GM19099 (cell line): ENCODE results near the gene RNF141.

Experiments used
- POLR2A ChIP-seq: IDR thresholded peaks from 3 replicates; pipeline ENCODE4 v1.6.1; 2011; ENCODE audit warnings: low read depth; ENCODE audit not compliant: insufficient read length; ENCODE audit errors: extremely low read depth

Gene RNF141

DNA sequence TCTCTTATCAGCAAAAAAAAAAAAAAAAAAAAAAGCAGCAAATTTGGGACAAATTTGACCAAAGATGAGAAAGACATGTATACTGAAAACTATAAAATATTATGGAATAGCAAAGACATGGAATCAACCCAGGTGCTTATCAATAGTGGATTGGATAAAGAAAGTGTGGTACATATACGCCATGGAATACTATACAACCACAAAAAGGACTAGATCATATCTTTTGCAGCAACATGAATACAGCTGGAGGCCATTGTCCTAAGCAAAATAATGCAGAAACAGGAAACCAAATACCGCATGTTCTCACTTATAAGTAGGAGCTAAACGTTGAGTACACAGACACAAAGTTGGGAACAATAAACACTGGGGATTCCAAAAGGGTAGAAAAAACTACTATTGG lies 1.8 kb upstream of the RNF141 start:
- no peak for TF ChIP-seq POLR2A

DNA sequence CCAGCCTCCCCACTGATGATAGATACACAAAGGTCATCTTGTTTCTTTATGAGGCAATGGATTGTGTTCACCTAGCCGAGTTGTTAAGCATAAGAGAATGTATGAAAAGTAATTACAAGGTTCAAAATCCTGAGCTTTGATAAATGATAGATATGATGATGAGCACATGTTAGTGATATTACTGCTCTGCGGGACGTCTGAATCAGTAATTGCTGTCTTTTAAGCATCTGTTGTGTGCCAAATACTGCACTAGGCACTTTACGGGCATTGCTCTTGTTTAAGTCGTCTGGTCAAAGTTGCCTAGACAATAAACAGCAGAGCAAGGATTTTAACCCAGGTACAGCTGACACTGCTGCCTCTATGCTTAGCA lies 559 bp upstream of the RNF141 start:
- TF ChIP-seq POLR2A: no peak

DNA sequence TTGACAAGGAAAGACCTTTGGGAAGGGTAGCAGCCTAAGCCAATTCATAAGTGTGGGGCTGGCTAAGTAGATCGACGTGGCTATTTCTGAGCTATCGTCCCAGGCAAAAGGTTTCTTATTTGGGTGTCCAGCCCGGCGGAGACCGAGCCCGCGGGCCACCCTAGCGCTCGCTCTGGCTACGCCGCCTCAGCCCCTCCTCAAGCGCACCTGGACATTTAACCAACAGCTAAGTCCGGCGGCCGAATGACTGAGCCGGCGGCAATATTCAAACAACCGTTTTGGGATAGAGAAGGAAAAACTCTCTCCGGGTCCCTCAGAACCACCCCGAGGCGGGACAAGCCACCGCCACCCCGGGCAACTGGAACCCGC lies 457 bp downstream of the RNF141 start:
- TF ChIP-seq POLR2A: no peak

DNA sequence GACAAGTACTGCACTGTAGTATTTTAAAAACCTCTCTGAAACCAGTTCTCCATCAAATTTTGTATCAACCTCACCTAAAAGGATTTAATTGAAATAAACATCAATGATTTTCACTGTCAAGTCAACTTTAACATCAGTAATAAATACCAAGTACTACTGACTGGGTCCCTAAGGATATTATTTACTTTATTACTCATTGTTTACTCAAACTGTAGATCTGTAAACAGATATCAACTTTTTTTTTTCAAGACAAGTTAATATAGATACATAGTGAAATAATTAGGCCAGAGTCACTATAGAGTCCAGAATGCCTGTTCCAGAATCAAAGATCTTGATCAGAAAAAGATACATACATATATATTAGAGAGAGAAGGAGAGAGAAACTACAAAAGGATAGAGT lies 1.6 kb downstream of the RNF141 start:
- no peak for TF ChIP-seq POLR2A

DNA sequence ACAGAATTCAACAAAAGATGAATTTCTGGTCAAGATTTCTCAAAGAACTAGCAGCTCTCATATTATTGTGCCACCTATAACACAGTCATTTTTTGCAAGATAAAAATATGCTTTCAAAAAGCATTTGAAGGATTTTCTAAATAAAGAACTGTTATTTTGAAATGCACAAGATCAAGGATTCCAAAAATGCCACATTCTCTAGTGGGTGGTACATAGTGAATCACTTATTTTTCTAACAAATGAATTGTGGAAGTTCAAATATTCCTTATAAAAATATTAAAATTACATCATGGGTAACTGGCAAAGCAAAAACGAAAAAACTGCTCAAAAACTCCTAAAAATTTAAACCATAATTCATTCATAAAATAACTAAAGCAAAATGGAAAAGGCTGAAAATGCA lies 2.1 kb downstream of the RNF141 start:
- TF ChIP-seq POLR2A: no peak

DNA sequence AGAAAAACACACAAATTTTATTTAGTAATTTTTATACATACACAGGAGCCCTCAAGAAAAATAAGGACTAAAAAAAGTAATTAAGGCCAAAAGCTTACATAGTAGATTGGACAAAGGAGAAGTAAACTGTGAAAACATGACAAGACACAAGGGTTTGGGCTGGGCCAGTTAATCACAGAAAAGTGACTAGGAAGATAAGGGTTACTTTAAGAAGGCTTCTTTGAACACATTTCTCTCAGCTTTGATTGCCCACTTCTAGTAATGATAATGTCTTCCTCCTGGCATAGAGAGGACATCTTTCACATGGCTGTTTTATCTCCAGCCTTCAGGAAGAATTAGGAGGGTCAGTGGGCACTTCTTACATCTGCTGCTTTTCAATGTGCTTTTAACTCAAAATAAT lies 3.4 kb downstream of the RNF141 start:
- no peak for TF ChIP-seq POLR2A

DNA sequence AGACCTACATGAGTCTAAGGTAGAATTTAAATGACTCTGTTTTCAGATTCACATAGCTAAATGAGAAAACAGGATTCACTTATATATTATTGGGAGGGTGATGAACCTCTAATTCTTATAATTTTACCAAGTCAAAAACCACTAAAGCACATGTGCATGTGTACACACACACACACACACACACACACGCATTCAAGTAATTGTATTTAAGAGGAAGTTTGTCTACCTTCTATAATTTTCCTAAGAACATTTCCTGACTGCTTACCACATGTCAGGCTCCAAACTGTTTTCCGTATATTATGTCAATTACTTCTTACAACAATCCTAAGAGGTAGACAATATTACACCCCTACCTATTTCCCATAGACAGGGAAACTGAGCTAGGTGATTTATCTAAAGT lies 6.7 kb downstream of the RNF141 start:
- no peak for TF ChIP-seq POLR2A

DNA sequence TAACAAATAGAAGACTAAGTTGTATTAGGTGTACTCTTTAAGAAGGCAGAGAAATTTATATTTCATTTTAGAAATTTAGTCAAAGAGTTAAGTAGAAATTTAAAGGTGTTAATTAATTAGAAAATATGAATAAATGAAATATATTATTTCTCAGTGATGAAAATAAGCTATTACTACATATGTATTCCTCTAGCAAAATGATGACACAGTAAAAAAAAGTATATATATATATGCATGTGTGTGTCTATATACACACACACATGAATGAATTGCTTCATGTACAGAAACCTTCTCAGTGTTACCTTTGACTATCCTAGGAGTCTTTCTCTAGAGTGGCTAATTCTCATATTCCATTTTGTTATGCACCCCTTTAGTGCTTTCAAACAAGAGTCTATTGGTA lies 7.7 kb downstream of the RNF141 start:
- TF ChIP-seq POLR2A: no peak

DNA sequence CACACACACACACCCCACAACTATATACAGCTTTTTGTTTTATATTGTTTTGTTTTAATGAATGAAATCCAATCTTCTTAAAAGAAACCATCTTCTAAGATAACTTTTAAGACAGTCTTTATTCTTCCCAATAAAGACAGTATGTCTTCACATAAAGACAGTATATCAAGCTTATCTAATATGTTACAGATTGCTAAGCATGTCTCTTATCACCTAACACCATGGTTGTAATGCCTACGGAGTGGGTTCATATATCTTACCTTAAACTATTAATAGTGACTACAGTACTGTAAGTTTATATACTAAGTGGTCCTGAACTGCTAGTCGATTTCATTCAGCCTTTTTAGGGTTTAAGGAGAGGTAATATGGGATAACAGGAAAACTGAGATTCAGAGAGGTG lies 8.5 kb downstream of the RNF141 start:
- TF ChIP-seq POLR2A: no peak

DNA sequence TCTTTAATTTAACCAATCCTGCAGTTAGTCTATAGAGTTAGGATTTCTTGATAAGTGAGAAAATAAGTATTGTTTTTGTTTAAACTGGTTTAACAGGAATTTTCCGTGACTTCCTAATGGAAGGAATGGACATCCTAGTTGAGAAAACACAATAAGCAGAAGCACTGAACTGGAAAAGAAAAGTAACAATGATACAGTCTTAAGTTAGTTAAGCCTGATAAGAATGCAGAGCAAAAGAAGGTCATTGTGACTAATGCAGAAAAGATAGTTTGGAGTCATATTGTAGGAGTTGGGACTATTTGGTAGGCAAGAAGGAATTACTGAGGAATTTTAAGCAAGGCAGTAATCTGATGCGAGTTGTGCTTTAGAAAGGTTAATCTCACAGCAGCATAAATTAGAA lies 11.7 kb downstream of the RNF141 start:
- no peak for TF ChIP-seq POLR2A

DNA sequence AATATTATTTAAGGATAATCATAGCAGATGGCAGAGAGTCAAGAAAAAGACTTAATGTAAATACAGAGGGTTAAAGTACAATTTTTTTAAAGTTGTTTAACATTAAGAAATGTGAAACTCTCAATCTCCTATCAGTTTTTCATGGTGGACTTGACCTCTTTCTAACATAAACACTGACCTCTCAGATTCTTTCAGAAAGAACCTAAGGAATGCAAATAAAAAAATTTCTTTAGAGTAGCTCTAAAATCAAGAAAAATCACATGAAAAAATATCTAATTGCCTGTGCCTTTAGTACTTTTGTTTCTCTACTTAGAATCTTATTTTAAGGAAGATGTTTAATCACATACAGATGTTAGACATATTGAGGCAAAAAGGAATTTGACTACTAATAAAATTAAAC lies 12.9 kb downstream of the RNF141 start:
- no peak for TF ChIP-seq POLR2A

DNA sequence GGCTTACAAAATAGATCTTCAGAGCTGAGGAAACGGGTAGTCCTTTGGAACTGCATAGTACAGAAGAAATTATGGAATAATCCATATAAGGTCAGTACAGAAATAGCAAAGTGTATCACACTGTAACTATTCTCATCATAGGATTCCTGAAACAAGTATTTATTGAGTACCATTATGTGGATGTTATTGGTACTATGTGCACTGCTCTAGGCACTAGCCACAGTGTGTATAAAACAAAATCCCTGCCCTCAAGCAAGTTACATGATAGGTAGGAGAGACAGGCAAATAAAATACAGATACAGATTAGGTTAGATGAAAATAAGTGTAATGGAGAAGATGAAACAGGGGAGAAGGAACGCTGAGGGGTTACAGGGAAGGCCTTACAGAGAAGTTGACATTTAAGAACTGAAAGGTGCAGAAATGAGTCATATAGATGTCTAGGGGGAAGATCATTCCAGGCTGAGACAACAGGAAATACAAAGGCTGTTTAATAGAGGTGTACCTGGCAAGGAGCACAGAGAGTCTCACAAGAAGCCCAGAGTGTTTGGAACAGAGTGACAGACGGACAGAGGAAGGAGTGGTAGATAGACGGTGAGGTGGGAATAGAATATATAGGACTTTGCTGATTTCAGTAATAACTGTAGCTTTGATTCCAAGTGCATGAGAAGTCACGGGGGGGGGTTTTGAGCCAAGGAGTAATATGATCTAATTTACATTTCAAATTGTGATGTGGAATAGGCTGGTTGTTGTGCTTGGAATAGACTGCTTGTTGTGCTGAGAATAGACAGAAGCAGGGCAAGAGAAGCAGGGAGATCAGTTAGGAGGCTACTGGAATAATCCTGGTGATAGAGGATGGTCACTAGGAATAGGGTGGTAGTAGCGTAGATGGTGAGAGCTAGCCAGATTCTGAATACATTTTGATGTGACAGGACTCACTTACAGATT lies 13.7 kb downstream of the RNF141 start:
- no peak for TF ChIP-seq POLR2A

DNA sequence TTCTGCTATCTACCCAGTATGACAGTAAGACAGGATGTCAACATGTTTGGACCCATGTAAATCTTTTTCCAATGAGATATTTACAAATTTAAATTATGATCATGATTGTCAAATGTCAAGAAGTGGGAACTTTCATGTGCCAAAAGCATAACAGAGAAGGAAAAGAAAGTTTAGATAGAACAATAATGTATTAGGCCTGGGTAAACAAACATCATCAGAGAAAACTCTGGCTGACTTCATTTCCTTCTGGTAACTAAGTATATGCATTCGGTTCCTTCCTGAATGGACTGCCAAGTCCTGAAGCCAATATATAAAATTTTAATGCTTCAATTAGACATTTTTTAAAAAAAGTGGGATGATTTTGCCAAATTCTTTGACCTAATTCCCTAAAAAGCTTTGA lies 16.5 kb downstream of the RNF141 start:
- no peak for TF ChIP-seq POLR2A

DNA sequence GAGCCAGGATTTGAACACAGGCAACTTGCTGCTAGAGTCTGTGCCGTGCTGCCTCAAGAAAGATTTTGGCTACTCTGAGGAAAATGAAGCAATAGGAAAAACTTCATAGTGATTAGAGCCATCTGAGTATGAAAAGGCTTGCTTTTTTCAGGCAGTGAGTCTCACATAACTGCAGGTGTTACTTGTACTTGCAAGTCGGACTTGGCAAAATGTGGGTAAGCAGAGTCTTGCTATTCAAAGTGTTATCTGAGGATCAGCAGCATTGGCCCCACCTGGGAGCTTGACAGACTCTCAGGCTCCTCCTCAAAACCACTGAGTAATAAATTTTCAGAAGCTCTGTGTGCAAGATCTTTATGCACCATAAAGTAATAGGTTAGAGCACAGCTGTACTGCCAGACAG lies 18.1 kb downstream of the RNF141 start:
- TF ChIP-seq POLR2A: no peak

DNA sequence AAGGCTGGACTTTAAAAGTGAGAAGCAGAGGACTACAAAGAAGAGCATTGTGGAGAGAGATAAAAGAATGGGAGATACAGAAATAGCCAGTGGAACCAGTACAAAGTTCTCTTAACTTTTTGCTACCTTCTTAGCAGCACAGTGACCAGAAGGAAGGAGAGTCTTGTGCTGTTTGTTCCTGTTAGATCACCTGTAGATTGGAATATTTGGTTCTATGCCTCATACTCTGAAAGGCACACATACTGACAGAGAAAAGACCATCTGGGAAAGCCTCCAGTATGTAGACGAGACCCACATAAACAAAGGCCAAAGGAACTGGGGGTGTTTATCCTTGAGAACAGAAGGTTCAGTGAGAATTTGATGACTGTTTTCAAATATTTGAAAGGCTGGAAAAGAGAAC lies 18.7 kb downstream of the RNF141 start:
- no peak for TF ChIP-seq POLR2A

DNA sequence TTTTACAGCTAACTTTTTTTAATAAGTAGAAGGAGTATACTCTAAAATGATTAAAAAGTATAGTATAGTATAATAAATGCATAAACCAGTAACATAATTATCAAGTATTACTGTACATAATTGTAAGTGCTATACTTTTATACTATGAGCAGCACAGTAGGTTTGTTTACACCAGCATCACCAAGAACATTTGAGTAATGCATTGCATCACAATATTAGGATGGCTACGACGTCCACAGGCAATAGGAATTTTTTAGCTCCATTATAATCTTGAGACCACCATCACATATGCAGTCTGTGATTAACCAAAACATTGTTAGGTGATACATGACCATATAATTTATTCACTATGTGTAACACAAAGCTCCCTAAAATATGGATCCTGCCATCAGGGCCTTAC lies 20.4 kb downstream of the RNF141 start:
- no peak for TF ChIP-seq POLR2A

DNA sequence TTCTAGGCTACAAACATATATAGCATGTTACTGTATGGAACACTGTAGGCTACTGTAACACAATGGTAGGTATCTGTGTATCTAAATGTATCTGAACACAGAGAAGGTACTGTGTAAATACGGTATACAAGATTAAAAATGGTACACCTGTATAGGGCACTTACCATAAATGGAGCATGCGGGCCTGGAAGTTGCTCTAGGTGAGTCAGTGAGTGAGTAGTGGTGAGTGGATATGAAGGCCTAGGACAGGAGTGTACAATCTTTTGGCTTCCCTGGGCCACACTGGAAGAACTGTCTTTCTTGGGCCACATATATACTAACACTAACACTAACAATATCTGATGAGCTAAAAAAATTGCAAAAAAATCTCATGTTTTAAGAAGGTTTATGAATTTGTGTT lies 21.4 kb downstream of the RNF141 start:
- no peak for TF ChIP-seq POLR2A
